ENCODE measurements around the gene LTBP3. TPM values are rescaled to one million over a fixed set of nuclear protein-coding genes. Genes with fewer than 3 reads are reported as not detected.

Gene LTBP3
- total and polyA plus RNA-seq, 9 of the 15 experiments (the other 6 are each of a cell fraction or from before 2014, with no cell fraction given) = 0.06 to 20.5 (median 4.8) TPM

- TF ChIP-seq RAD51 (IDR thresholded peaks at IDR 0.05; ENCODE audit: borderline replicate concordance, low read depth) = peak; percentile 69; the same call in 1 of the 2 replicates
- peak in 1 of 2 experiments; percentile 91; a peak in 2 of 4 replicates for TF ChIP-seq HDAC1 (IDR thresholded peaks at IDR 0.05)
- no peak for TF ChIP-seq BCL6 (CRISPR knock-in tag; IDR thresholded peaks at IDR 0.05)
- peak; percentile 58 to 90; a peak in 3 of 4 replicates for TF ChIP-seq FOXA3 (CRISPR knock-in tag; conservative IDR thresholded peaks at IDR 0.05 in 1 of 2, IDR thresholded peaks at IDR 0.05 in 1 of 2)
- TF ChIP-seq YBX1 (IDR thresholded peaks at IDR 0.05) = 0 out of 2 replicates have a peak, but pooled peaks have one; percentile 67
- no peak for TF ChIP-seq RHOXF2B (CRISPR knock-in tag; conservative IDR thresholded peaks at IDR 0.05)
- no peak for TF ChIP-seq HBP1 (CRISPR knock-in tag; IDR thresholded peaks at IDR 0.05)
- no peak for TF ChIP-seq PCBP1 (IDR thresholded peaks at IDR 0.05; ENCODE audit: low read depth, low read length, poor library complexity, severe bottlenecking)
- peak; percentile 97 for TF ChIP-seq NR2C1 (IDR thresholded peaks at IDR 0.05)
- peak; percentile 98 for TF ChIP-seq NR2C1 (tag; IDR thresholded peaks at IDR 0.05)
- no peak for TF ChIP-seq KLF13 (tag; IDR thresholded peaks at IDR 0.05; ENCODE audit: borderline replicate concordance, low read depth)
- no peak for TF ChIP-seq NR1H2 (CRISPR knock-in tag; IDR thresholded peaks at IDR 0.05)
- no peak for TF ChIP-seq ZNF311 (CRISPR knock-in tag; IDR thresholded peaks at IDR 0.05)
- no peak for TF ChIP-seq ZC3H4 (CRISPR knock-in tag; IDR thresholded peaks at IDR 0.05; ENCODE audit: borderline replicate concordance)
- TF ChIP-seq NCOA4 (IDR thresholded peaks at IDR 0.05; ENCODE audit: partially characterized antibody) = no peak
- no peak for TF ChIP-seq ZNF121 (CRISPR knock-in tag; conservative IDR thresholded peaks at IDR 0.05)
- TF ChIP-seq NR2C2 (CRISPR knock-in tag; IDR thresholded peaks at IDR 0.05) = peak; percentile 92
- TF ChIP-seq NR2C2 (tag; IDR thresholded peaks at IDR 0.05) = peak; percentile 97
- no peak for TF ChIP-seq NFRKB (IDR thresholded peaks at IDR 0.05; ENCODE audit: low read depth)
- TF ChIP-seq CBFA2T3 (IDR thresholded peaks at IDR 0.05) = peak; percentile 26; the same call in 1 of the 2 replicates
- no peak for TF ChIP-seq CHAMP1 (IDR thresholded peaks at IDR 0.05)
- TF ChIP-seq MIER1 (IDR thresholded peaks at IDR 0.05; ENCODE audit: low read depth) = 0 out of 2 replicates have a peak, but pooled peaks have one; percentile 49
- TF ChIP-seq RB1 (IDR thresholded peaks at IDR 0.05; ENCODE audit: low read depth) = no peak
- TF ChIP-seq ETV1 (tag; conservative IDR thresholded peaks at IDR 0.05; ENCODE audit: low read depth) = 0 out of 2 replicates have a peak, but pooled peaks have one; percentile 23
Observed at GRCh38 chr11:65551572-65552387, 6.4 kb downstream of the LTBP3 start (continued).
